Measurements from ENCODE around the gene MON2.

DNA sequence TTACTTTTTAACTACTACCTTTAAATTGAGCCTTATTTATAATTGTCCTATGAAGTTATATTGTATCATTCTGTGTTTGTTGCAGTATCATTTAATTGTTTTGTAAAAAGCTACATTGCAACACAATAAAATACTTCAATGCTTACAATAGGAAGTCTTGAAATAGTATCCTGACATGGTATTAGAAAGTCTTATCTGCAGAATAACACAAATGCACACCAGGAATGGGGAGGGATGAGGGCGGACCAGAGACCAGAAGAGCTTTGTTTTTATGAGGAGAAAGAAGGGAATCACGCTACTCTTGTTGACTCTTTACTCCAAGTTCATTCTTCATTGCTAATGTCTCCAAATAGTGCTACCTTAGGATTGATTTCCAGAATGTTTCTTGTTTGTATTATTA is 120.2 kb downstream of the MON2 start:
- TF ChIP-seq, protein P1, sequence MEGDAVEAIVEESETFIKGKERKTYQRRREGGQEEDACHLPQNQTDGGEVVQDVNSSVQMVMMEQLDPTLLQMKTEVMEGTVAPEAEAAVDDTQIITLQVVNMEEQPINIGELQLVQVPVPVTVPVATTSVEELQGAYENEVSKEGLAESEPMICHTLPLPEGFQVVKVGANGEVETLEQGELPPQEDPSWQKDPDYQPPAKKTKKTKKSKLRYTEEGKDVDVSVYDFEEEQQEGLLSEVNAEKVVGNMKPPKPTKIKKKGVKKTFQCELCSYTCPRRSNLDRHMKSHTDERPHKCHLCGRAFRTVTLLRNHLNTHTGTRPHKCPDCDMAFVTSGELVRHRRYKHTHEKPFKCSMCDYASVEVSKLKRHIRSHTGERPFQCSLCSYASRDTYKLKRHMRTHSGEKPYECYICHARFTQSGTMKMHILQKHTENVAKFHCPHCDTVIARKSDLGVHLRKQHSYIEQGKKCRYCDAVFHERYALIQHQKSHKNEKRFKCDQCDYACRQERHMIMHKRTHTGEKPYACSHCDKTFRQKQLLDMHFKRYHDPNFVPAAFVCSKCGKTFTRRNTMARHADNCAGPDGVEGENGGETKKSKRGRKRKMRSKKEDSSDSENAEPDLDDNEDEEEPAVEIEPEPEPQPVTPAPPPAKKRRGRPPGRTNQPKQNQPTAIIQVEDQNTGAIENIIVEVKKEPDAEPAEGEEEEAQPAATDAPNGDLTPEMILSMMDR (IDR thresholded peaks at IDR 0.05): no peak
- TF ChIP-seq POLR2A (IDR thresholded peaks at IDR 0.05): no peak

Data from uterus (tissue), 2 donors.